DMS 273 (cell line): ENCODE measurements around the gene NRM.
"Not testable (repeated sequence)": the region's sequence is repeated elsewhere in the genome, so short reads cannot be mapped to it uniquely, and the experiment has no call there.

ENCODE experiments used
- DNase-seq: peaks from one replicate; lab custom pipeline; 2025; ENCODE audit not compliant: unreplicated experiment; lab: John Stamatoyannopoulos, UW

Gene NRM

GRCh38 chr6:30672445-30673253 lies 18.1 kb downstream of the NRM start, which contains the start of gene DHX16:
DHX16 (minus strand) TSS chr6:30673006; CDS start chr6:30672841, 165 bp downstream.
- DNase-seq = peak; percentile 98

- DNase-seq = peak; percentile 38
Measured at GRCh38 chr6:30670760-30671527, 19.8 kb downstream of the NRM start.

GRCh38 chr6:30666300-30666699 lies 24.5 kb downstream of the NRM start:
- not testable (repeated sequence) for DNase-seq

- DNase-seq = no peak
Measured at GRCh38 chr6:30664994-30665767, 25.6 kb downstream of the NRM start.

GRCh38 chr6:30657922-30658321 lies 32.9 kb downstream of the NRM start:
- not testable (repeated sequence) for DNase-seq

- no peak for DNase-seq
Measured at GRCh38 chr6:30657454-30657853, 33.3 kb downstream of the NRM start.

- no peak for DNase-seq
Measured at GRCh38 chr6:30656513-30656912, 34.3 kb downstream of the NRM start.

- no peak for DNase-seq
Measured at GRCh38 chr6:30655743-30656094, 35.1 kb downstream of the NRM start.

GRCh38 chr6:30654798-30655742 lies 35.7 kb downstream of the NRM start:
- no peak for DNase-seq

GRCh38 chr6:30651143-30651542 lies 39.6 kb downstream of the NRM start:
- no peak for DNase-seq

- DNase-seq = peak; percentile 86
Measured at GRCh38 chr6:30647242-30648116, 43.3 kb downstream of the NRM start.

GRCh38 chr6:30646450-30647241 lies 44.1 kb downstream of the NRM start, which contains the start of gene C6orf136:
C6orf136 (plus strand) TSS chr6:30647133; CDS start chr6:30647232, 99 bp downstream.
- DNase-seq = peak; percentile 97

GRCh38 chr6:30645989-30646388 lies 44.8 kb downstream of the NRM start:
- DNase-seq = no peak

GRCh38 chr6:30644769-30645168 lies 46.0 kb downstream of the NRM start:
- DNase-seq = no peak

GRCh38 chr6:30643656-30644055 lies 47.1 kb downstream of the NRM start:
- no peak for DNase-seq

GRCh38 chr6:30641048-30641447 lies 49.7 kb downstream of the NRM start:
- no peak for DNase-seq

GRCh38 chr6:30640481-30640880 lies 50.3 kb downstream of the NRM start:
- peak; percentile 35 for DNase-seq
